ENCODE data around the gene ATP6V0D1.

ATP6V0D1 gene

DNA sequence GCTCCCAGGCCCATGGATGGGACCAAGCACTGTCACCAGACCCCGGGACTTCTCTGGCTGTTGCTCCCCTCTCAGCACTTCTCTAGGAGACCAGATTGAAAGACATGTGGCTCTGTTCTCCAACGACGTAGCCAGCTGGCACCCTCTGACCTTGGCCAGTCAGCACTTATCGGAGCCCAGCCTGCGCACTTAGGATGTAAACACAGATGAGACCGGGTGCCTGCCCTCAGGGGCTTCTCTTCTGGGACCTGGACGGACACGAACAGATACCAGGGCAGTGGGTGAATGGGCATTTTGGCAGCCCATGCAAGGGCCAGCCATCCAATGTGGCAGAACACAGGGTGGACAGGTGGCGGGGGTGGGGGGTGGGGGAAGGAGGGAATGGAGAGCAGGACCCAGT, 71.3 kb downstream of the ATP6V0D1 start:
- no peak for DNase-seq (ENCODE audit: low read depth in 2 of 2, low spot score in 1 of 2)

DNA sequence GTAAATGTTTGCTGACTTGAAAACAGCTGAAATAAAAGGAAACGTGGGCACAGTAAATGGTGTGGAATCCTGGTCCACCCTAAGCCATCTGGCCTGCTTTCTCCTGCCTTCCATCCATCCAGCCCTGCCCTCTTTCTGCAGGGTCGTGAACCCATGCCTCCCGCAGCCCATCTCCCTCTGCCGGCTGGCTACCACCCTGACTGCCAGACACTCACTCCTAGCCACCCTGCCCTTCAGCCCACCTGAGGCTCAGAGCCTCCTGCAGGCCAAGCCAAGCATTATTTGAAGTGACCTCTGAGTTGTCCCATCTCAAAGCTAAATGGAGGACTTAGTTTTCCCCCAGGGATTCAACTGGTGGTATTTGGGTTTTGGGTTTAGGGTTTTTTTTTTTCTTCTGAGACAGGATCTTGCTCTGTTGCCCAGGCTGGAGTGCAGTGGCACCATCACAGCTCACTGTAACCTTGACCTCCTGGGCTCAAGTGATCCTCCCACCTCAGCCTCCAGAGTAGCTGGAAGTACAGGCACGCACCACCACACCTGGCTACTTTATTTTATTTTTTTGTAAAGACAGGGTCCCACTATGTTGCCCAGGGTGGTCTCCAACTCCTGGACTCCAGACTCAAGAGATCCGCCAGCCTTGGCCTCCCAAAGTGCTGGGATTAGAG, 73.0 kb downstream of the ATP6V0D1 start:
- DNase-seq (ENCODE audit: low read depth in 2 of 2, low spot score in 1 of 2) = no peak

DNA sequence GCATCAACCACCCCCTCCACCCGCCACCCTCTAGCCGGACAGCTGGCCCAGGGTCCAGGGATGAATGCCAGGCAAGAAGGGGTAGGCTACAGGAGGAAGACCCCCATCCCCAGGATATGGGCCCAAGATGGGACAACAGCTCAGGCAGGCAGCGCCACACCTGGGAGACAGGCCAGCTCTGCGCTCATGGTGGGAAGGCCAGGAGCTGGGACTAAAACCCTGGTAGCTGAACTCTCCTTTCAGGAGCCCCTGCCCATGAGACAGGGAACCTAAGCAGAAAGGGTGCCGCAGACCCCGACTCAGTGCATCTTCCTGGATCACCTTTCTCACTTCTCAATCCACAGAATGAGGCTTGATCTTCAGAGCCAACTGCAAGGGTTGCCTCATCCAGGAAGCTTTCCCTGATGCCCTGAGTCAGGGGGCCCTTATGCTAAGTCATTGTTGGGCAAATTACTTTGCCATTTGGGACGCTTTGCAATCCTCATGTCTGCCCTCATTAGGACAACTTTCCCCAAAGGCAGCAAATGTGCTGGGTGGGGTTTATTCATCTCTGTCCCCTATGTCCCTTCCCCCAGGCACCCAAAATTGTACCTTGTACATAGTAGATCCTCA, 73.7 kb downstream of the ATP6V0D1 start:
- DNase-seq (ENCODE audit: low read depth in 2 of 2, low spot score in 1 of 2) = no peak

DNA sequence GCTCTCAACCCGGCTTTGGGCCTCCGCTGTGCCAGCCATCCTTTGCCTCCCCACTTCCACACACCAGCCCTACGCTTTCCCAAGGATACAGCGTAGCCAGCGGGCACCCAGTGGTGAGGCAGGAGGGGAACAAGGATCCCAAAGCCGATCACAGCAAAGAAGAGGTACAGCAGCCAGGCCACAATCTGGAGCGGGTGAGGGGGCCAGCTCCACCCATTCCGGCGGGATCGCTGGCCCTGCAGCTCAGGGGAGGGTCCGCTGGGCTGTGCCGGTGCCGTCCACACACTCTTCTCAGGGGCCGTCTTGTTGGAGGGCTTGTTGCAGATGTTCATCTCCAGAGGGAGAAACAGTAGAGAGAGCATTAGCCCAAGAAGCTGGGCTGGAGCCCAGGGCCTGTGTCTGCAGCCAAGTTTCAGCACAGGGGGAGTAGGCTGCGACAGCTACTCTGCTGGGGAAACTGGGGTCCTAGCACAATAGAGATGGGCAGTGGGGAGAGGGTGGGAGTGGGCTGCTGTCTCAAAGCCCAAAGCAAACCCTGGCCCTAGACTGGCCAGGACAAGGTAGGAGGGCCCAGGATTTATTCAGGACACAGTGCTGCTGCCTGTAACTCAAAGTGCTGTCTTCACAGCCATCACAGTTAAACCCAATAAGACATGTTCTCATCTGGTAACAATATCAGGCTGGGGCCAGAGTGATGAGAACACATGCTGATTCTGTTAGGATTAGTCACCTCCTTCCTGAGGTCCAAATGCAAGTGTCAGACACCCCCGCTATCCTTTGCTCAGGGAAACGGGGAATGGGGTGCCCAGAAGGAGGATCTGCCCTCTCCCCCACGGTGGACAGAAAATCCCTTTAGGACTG, 74.6 kb downstream of the ATP6V0D1 start:
- DNase-seq (ENCODE audit: low read depth in 2 of 2, low spot score in 1 of 2) = no peak

DNA sequence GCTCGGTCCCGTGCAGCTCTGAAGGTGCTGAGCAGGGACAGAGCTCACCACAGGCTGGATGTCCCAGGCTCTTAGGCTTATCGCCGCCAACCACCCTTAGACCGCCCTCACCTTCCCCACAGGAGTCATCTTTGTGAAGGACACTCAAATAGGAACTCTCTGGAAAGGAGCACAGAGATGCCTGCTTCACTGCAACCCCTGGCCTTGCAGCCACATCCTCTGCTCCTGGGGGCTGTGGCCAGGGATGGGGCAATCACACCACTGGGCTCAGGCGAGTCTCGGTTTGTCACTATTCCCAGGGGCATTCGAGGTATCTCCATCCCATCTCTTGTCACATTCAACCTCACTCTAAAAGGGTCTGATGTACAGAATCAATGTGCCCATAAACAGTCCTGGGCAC, 75.6 kb downstream of the ATP6V0D1 start:
- no peak for DNase-seq (ENCODE audit: low read depth in 2 of 2, low spot score in 1 of 2)

DNA sequence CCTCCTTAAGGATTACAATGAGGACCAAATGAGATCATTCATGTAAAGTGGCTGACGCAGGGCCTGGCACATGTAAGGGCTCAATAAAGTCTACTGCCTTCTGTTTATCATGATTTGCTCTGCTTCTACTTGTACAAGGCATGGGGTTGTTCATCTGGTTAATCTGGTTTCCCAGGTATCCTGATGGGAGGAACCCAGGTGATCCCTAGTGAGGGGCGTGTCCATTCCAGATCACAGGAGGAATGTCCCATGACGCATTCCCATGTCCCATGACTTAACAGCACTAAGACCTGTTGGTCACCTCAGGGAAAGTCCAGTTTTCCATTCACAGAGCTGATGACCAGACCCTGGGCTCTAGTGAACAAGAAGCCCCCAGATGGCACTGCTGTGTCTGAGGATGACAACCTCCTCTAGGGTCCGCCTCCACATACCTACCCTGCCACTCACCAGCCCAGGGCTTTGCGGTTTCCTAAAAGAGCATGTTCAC, 76.2 kb downstream of the ATP6V0D1 start:
- DNase-seq (ENCODE audit: low read depth in 2 of 2, low spot score in 1 of 2) = no peak

DNA sequence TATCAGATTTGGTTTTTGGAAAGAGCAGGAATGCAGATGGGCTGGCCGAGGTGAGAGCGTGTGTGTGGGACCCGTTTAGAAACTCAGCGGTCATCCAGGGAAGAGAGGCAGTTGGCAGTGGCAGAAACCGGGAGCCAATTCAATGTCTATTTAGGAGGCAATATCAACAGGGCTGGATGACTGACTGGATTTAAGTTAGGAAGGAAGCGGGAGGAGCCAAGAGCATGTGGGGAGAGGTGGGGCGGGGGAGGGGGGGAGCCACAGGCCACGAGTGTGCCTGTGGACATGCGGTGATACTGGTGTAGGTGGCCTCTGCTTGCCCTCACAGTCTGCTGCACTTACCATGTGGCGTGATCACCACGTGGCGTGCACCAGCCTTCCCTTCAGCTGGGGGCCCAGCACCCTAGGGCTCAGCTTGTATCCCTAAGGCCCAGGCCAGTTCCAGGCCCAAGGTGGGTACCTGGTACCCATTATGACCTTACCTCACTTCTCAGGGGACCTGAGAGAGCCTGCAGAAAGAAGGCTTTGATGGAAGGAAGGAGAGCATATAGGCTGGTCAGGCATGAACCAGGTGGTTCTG, 76.9 kb downstream of the ATP6V0D1 start:
- no peak for DNase-seq (ENCODE audit: low read depth in 2 of 2, low spot score in 1 of 2)

DNA sequence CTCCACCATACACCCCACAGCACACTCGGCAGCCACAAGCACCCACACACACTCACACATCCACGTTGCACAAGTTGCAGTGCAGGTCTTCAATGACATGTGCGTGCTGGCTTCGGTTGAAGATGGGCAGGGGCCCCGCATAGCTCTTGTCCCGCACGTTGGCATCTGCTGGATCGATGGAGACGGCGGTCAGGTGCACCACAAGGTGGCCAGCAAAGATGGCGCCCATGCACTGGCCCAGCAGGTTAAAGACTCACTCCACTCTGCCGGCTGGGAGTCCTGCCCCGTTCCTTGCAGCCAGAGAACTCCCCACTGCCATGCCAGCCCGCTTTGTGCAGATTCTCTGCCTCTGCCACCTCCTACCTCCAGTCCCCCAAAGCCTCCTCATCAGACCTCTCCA, 80.1 kb downstream of the ATP6V0D1 start:
- no peak for DNase-seq (ENCODE audit: low read depth in 2 of 2, low spot score in 1 of 2)

DNA sequence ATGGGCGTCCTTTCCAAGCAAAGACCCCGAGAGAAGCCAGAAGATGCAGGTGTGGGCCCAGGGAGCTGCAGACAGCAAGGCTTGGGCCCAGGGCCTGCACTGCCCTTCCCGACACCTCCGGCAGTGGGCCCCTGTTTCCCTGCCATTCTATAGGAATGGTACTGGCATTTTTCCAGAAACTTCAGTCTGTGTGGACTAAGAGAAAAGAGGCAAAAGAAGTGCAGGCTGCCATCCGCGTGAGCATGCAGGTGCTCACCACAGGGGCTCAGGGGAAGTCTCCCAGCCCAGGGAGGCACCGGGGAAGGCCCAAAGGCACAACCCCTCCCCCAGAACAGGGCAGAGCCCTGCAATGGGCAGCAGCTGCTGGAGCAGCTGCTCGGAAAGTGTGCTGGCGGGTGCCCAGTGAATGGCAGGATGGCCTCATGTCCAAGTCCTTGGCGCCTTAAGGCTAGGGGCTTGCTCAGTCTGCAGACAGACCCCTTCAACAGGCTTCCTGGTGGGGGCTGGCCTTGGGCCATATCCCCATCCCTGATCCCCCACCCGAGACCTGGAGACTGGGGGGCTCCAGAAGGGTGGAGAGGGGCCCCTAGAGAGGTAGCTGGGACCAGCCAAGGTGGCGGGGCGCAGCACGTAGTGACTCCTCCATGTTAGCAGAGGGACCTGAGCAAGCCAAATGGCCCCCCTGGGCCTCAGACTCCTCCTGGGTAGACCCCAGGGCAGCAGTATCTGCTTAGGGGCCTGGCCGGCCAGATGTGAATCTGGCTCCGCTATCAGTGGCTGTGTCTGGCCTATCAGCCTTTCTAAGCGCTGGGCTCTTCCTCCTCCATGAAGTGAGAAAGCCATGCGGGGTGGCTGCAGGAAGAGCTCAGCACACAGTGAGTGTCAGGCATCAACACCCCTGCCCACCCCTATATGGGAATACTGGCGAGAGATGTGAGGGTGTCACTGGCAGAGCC, 80.9 kb downstream of the ATP6V0D1 start:
- DNase-seq (ENCODE audit: low read depth in 2 of 2, low spot score in 1 of 2) = no peak

DNA sequence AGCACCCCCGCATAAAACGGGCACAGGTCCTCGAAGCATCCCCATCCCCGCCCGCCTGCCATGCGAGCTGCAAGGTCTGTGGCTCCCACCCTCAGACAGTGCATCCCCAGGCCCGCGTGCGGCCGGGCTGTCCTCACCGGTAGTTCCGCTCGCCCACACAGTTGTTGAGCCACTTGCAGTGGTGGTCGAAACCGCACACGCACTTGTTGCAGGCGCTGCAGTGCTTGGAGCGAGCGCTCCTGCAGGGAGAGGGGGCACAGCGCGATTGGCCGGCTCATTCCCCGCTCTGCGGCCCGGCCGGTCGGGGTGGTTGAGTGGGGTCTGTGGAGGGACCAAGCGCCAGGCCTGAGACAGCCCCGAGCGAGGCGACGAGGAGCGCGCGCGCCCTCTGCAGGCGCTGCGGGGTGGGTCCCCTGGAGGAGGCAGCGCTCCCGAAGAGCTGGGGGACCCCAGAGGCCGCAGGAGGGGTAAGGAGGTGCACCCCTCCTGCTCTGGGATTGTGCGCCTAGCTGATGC, 81.7 kb downstream of the ATP6V0D1 start:
- DNase-seq (ENCODE audit: low read depth in 2 of 2, low spot score in 1 of 2) = no peak

DNA sequence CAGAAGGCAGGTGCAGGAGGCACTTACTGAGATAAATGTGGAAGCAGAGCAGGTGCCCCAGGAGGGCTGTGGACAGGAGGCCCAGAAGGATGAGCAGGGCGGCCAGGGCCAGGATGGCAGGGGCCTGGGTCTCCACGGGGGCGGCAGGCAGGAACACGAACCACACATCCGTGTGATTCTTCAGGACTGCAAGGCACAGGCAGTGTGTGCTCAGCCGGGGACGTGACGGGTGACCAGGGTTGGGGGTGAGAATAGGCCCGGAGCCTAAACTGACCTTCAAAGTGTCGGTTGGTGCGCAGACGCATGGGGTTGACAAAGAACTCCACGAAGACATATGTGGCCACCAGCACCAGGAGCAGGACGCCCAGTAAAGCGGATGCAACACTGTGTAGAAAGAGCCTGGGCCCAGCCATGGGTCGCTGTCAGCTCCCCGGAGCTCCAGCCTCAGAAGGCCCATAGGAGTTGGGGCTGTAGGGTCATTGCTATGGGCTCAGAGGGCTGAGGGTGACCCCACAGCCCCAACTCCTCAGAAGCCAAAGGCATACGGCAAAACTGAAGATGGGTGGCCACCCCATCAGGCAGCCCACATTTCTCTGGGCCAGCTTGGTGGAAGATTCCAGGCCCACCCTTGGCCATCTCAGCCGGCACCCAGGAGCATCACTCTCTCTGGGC, 82.3 kb downstream of the ATP6V0D1 start:
- DNase-seq (ENCODE audit: low read depth in 2 of 2, low spot score in 1 of 2) = no peak

DNA sequence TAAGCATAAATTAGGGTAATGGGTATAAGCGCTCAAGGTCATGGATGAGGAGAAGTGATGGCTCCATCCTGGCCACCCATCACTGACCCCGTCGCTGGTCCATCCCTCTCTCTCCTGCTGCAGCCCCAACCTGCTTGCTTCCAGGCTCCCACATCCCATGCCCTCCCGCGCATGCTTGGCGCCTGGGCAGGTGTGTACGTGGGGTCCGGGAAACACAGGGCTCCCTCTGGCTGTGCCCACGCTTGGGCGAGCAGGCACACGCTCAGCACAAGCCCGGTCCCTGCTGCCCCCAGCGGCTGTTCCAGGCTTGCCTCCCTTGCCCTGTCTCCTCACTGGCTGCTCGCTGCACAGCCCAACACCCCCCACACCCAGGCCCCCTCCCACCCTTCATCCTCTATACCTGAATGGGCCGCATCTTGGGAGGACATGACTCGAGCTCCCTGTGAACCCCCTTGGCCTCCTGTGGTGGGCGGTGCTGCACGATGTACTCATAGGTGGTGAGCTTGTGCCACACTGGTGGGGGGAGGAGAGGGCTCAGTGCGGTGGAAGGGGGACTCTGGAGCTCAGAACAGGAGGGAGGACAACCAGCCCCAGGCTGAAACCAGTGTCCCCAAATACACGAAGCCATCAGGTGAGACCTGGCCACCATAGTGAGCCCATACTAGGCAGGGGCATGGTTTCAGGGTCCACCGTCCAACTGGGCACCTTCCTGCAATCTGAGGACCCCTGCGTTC, 83.0 kb downstream of the ATP6V0D1 start:
- no peak for DNase-seq (ENCODE audit: low read depth in 2 of 2, low spot score in 1 of 2)

DNA sequence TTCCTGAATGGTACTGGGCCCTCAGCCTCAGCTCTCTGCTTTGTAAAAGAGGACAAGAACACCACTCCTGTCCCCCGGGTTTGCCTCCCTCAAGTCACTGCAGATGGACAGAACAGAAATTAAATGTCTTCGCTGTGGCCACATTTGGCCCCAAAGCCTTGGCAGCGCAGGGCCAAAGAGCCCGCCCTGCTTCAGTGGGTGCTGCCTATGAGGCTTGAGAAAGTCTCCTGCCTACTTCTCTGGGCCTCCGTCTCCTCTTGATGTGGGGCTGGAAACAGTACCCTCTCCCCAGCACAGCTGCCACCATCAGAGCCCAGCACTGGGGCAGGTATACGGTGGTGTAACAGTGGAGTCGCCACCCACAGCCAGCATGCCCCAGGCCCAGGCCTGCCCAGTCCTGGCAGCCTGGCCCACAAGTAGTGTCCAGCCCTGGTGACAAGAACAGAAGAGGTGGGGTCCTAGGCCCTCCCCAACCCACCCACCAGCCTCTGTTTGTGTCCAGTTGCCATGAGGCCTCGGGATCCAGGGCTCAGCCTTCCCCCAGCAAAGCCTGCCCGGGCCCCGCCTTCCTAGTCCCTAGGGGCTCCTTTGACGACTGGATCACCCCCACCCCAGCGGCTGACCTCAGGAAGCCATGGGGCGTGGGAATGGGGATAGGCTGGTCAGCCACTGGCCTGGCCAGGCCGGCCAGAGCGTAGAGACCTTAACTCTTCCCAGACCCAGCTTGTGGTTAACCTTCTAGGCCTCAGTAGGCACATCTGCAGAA, 83.7 kb downstream of the ATP6V0D1 start:
- no peak for DNase-seq (ENCODE audit: low read depth in 2 of 2, low spot score in 1 of 2)

DNA sequence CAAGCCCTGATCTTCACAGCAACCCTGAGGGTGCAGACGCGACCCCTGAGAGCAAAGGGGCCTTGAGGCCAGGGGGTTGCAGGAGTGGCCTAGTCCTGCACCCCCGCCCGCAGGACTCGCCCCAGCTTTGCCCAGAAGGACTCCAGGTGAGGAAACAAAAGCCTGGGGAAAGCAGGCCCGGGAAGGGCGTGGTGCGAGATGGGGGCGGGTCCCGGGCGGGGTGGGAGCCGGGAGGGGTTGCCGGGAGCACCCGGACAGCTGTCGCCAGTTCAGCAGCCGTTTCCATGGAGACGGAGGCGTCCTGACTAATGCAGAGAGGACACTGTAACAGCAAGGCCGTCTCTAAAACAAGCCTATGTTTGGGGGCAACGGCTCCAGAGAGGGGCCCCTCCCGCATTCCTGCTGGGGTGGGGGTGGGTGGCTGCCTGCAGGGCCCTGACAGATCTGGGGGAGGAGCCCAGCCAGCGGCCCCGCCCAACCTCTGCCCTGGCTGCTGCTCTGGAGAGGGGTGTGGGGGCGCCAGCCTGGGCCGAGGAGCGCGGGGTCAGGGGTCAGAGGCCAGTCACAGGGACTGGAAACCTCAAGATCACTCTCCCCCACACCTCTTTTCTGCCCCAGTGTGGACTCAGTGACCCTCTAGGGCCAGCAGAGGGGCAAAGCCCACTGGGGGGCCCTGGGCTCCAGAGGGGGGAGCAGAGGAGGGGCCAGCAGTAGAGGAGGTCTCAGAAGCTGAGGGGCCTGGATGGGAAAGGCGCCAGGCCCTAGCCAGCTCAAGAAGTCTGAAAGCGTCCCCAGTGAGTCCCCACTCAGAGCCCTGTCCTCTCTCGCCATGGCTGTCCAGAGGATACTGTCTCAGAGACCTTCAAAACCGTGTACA, 84.6 kb downstream of the ATP6V0D1 start:
- DNase-seq (ENCODE audit: low read depth in 2 of 2, low spot score in 1 of 2) = no peak

DNA sequence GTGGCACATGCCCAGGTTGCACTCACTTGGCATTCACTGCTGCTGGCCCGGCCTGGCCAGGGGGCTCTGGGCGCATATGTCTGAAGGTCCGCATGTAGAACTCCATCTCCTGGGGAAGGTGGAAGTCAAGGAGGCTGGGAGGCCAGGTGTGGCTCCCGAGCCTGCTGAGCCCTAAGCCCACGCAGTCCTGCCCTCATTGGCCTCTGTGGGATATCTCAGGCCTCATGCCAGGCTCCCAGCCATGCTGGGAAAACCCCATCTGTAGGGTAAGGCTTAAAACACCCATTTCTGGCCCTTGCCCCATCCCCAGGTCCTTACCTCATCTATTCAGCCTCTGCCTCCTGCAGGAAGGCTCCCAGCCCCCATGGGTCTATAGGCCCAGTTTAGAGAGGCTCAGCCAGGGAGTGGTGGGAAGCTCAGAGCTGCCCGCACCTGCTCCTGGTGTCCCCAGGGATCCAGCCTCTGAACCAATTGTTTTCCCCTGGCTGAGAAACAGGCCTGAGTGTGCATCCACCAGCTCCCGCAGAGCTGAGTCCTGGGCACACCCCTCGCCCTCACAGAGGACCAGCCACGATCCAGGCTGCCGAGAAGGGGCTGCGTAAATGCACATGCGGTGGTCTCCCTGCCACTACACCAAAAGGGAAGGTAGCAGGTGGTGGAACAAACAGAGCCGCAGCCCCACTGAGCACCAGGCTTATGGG, 85.3 kb downstream of the ATP6V0D1 start:
- DNase-seq (ENCODE audit: low read depth in 2 of 2, low spot score in 1 of 2) = no peak

DNA sequence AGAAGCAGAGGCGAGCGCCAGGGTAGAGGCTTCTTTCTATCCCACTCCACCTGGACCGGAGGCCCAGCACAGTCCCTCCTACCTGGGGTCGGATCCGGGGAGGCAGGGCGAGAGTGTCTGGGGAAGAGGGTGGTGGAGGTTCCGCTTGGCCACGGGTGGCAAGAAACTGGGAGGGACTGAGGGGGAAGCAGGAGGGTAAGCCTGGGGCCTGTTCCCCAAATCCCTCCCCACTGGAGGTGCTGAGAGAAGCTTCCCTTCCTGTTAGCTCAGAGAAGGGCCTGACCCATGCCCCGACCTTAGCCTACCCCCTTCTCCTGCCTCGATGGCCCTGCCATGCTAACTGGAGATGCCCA, 85.9 kb downstream of the ATP6V0D1 start:
- DNase-seq (ENCODE audit: low read depth in 2 of 2, low spot score in 1 of 2) = no peak

Measured in stimulated activated CD8-positive, alpha-beta memory T cell treated with anti-CD3 and anti-CD28 coated beads, Interleukin-4, amount 100 ng/mL, for 4 hours (primary cell).